Ishikawa (cell line): ENCODE measurements around the gene DMD.

Experiments used
- CEBPB ChIP-seq: IDR thresholded peaks from 2 replicates; pipeline ENCODE4 v1.6.1; 2012
- CREB1 ChIP-seq: IDR thresholded peaks from 2 replicates; pipeline ENCODE4 v1.6.1; 2012; ENCODE audit warnings: low read depth
- EGR1 ChIP-seq: IDR thresholded peaks from 2 replicates; pipeline ENCODE4 v1.6.1; 2012
- EP300 ChIP-seq: IDR thresholded peaks from 2 replicates; pipeline ENCODE4 v1.6.1; 2012; ENCODE audit warnings: borderline replicate concordance
- FOXM1 ChIP-seq: IDR thresholded peaks from 2 replicates; pipeline ENCODE4 v1.6.1; 2012; ENCODE audit warnings: low read depth, borderline replicate concordance
- NFIC ChIP-seq: IDR thresholded peaks from 2 replicates; pipeline ENCODE4 v1.6.1; 2012
- RAD21 ChIP-seq: IDR thresholded peaks from 2 replicates; pipeline ENCODE4 v1.6.1; 2012; ENCODE audit warnings: low read depth
- TAF1 ChIP-seq: IDR thresholded peaks from 2 replicates; pipeline ENCODE4 v1.6.1; 2012; ENCODE audit warnings: low read depth, mild to moderate bottlenecking
- TCF12 ChIP-seq: IDR thresholded peaks from 2 replicates; pipeline ENCODE4 v1.6.1; 2012; ENCODE audit warnings: low read depth
- TEAD4 ChIP-seq: IDR thresholded peaks from 2 replicates; pipeline ENCODE4 v1.6.1; 2012
- YY1 ChIP-seq: IDR thresholded peaks from 2 replicates; pipeline ENCODE4 v1.6.1; 2012; ENCODE audit warnings: low read depth
- ZBTB7A ChIP-seq: IDR thresholded peaks from 2 replicates; pipeline ENCODE4 v1.6.1; 2012; ENCODE audit warnings: low read depth
- TF ChIP-seq, protein P1 (sequence below): IDR thresholded peaks from 2 replicates; pipeline ENCODE4 v1.6.1; 2012
- TF ChIP-seq, protein P2 (sequence below): IDR thresholded peaks from 2 replicates; pipeline ENCODE4 v1.6.1; 2012
- TF ChIP-seq, protein P3 (sequence below): IDR thresholded peaks from 2 replicates; pipeline ENCODE4 v1.6.1; 2012; ENCODE audit warnings: low read depth, mild to moderate bottlenecking

The DMD gene

DNA sequence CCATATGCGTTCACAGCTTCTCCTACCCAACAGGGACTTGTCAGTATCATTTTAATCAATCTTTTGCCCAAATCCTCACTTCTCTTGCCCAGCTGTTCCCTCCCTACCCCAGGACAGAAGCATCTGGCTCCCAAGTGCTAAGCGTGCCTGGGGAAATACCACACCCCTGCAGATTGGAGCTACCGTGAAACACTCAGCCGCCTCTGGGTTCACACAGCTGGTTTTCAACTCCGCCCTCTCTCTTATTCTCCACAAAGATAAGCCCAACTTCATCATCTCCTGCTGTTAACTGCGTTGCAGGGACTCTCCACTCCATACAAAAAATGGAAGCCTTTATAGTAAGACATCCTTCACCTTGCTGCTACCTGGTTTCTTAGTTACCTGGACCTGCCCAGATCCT, 1992.2 kb downstream of the DMD start:
- TF ChIP-seq FOXM1 (no peak), RAD21 (no peak), YY1 (no peak), NFIC (no peak), CREB1 (no peak), TCF12 (no peak), CEBPB (no peak), ZBTB7A (no peak), TEAD4 (no peak), TAF1 (no peak)
- TF ChIP-seq, protein P1, sequence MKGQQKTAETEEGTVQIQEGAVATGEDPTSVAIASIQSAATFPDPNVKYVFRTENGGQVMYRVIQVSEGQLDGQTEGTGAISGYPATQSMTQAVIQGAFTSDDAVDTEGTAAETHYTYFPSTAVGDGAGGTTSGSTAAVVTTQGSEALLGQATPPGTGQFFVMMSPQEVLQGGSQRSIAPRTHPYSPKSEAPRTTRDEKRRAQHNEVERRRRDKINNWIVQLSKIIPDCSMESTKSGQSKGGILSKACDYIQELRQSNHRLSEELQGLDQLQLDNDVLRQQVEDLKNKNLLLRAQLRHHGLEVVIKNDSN, result no peak
- TF ChIP-seq, protein P2, sequence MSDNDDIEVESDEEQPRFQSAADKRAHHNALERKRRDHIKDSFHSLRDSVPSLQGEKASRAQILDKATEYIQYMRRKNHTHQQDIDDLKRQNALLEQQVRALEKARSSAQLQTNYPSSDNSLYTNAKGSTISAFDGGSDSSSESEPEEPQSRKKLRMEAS, result no peak

DNA sequence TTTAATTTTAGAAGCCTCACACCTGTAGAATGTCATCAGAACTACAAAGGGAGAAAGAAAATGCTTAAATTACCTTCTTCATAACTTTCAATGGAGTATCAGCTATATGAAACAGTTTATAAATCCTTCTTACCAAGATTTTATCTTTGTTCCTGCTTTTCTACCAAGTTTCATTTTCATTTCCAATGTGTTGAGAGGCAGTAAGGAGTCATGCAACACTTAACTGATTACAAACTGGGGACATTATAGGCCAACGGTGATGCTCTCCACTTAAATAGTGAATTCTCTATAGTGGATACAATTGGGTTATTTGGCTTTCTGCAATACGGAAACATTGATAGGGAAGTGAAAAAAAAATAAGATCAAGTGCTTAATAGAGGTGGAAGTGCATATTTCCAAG, 1994.3 kb downstream of the DMD start:
- TF ChIP-seq, protein P3, sequence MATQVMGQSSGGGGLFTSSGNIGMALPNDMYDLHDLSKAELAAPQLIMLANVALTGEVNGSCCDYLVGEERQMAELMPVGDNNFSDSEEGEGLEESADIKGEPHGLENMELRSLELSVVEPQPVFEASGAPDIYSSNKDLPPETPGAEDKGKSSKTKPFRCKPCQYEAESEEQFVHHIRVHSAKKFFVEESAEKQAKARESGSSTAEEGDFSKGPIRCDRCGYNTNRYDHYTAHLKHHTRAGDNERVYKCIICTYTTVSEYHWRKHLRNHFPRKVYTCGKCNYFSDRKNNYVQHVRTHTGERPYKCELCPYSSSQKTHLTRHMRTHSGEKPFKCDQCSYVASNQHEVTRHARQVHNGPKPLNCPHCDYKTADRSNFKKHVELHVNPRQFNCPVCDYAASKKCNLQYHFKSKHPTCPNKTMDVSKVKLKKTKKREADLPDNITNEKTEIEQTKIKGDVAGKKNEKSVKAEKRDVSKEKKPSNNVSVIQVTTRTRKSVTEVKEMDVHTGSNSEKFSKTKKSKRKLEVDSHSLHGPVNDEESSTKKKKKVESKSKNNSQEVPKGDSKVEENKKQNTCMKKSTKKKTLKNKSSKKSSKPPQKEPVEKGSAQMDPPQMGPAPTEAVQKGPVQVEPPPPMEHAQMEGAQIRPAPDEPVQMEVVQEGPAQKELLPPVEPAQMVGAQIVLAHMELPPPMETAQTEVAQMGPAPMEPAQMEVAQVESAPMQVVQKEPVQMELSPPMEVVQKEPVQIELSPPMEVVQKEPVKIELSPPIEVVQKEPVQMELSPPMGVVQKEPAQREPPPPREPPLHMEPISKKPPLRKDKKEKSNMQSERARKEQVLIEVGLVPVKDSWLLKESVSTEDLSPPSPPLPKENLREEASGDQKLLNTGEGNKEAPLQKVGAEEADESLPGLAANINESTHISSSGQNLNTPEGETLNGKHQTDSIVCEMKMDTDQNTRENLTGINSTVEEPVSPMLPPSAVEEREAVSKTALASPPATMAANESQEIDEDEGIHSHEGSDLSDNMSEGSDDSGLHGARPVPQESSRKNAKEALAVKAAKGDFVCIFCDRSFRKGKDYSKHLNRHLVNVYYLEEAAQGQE, result no peak
- no peak for TF ChIP-seq CEBPB
- no peak for TF ChIP-seq TAF1
- no peak for TF ChIP-seq YY1
- TF ChIP-seq, protein P2, result no peak
- no peak for TF ChIP-seq FOXM1
- TF ChIP-seq EGR1, result no peak
- TF ChIP-seq TEAD4, result no peak
- no peak for TF ChIP-seq RAD21
- TF ChIP-seq, protein P1, result no peak
- TF ChIP-seq CREB1, result no peak
- TF ChIP-seq NFIC, result no peak
- TF ChIP-seq EP300, result no peak
- TF ChIP-seq TCF12, result no peak
- TF ChIP-seq ZBTB7A, result no peak

DNA sequence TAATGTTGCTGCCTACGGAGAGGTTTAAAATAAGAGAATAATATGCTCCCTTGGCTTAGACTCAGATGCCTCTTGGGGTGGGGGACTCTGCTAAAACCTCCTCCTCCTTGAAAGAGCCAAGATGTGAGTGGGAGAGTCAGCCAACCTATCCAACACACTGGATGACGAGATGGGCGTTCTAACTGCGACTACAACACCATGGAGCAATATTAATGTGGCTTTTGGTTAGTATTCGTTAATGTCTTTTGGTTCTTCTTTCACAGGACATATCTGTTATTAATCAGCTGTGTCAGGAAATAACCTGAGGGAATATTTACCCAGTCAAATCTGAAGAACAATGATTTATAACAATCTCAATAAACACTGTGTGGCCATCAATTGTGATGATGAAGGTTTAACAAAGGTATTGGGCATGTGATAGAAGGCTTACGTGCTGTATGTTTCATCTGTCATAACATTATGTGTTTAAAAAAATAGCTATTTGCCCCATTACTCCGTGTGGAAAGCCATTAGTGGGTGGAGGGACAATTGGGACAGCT, 1996.0 kb downstream of the DMD start:
- TF ChIP-seq ZBTB7A (no peak), TAF1 (no peak), CEBPB (no peak), YY1 (no peak), TEAD4 (no peak), RAD21 (no peak), EGR1 (no peak), NFIC (no peak), FOXM1 (no peak), EP300 (no peak), TCF12 (no peak), CREB1 (no peak)
- TF ChIP-seq, protein P3, result no peak
- TF ChIP-seq, protein P2, result no peak
- TF ChIP-seq, protein P1, result no peak

DNA sequence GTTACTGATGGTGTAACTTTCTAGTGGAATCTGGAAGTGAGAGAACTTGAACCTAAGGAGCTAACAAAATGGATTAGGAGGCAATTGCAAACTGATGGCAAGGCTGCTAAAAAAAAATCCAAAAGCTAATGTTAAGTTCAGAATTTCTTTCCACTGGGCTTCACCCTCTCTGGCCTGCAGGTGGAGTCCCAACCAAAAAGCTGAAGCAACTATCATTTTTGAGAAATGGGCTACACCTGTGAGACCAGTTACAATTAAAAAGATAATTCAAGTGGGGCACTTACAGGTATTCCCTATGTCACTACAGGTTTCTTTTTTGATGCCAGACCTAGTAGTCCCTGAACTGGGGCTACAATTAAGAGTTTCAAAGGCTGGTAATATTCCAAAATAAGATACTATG, 1997.4 kb downstream of the DMD start:
- TF ChIP-seq CEBPB (no peak), RAD21 (peak; percentile 52)

DNA sequence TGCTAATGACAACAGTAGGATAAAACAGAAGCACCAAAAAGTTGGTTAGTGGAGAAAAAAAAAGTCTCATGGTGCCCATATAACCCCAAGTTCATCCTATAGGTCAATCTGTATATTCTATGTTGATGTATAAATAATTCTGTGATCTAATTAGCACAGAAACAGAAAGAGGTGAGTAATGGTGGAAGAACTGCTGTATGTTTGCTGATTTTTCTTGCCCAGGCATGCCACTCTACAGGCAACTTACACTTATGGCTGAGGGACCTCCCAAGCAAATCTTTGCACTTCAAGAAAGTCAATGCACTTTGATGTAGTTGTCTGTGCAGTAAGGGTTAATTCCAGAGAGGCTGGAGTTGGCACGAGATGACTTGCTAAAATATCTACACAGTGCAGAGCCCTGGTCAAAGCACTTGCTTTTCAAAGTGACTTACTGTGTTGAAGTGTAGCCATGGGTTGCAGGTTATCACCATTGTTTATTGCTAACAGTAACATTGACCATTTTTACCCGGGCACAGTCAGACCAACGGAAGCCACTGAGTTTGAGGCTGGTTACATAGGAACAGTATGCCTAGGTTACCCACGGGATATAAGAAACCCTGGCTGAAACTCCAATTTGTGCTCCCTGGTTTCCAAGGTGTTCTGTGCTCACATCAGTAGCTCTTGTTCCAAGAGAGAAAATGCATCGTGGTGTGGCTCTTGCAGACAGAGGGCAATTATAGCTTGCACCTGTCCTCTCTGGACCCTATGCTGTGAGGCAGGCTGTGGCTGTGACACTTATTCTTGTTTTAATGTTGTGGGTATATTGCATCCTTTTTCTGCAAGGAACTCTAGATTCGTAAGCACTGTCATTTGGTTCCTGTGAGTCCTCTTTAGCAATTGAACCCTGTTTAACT, 1998.2 kb downstream of the DMD start:
- TF ChIP-seq, protein P3, result no peak
- TF ChIP-seq, protein P2, result no peak
